PC-9 (cell line): ENCODE data around the gene DCAF6. TPM values are rescaled to one million over a fixed set of nuclear protein-coding genes. Genes with fewer than 3 reads are reported as not detected.

Source experiments
- BruUV-seq: library from RNA; stranded (reverse); fragments of 400-500 nt; replicated peaks from 2 replicates; lab custom pipeline; 2021; lab: Mats Ljungman, UMichigan
- CTCF ChIA-PET: fragments of 300-600 bp; sonication (Branson Sonifier 250); formaldehyde crosslinking; loops from one replicate; lab custom pipeline; 2022; ENCODE audit warnings: antibody characterized with exemption; lab: Charles Lee
- POLR2A ChIA-PET: fragments of 300-600 bp; sonication (Branson Sonifier 250); formaldehyde crosslinking; loops from one replicate; lab custom pipeline; 2022; ENCODE audit warnings: antibody characterized with exemption; ENCODE audit not compliant: unreplicated experiment; lab: Charles Lee
- DNase-seq, 2 experiments: peaks; one replicate each; pipeline versions ENCODE4 v3.0.0 to v3.0.0-alpha.2; 2015 to 2022; ENCODE audit warnings: mixed read lengths in 1 of 2
- H2AFZ ChIP-seq: fragments of 200-600 bp; sonication (generic); 2 replicates; pipeline ENCODE4 v1.8.1; 2017; ENCODE audit warnings: antibody characterized with exemption
- H3F3A ChIP-seq: fragments of 200-600 bp; sonication (generic); 2 replicates; pipeline ENCODE4 v1.8.1; 2017; ENCODE audit warnings: antibody characterized with exemption, mild to moderate bottlenecking, low read depth; ENCODE audit not compliant: insufficient read depth
- H3K27ac ChIP-seq: fragments of 200-600 bp; sonication (generic); 2 replicates; pipeline ENCODE4 v1.6.1; 2016; ENCODE audit warnings: mixed run types
- H3K27me3 ChIP-seq: fragments of 200-600 bp; sonication (generic); 2 replicates; pipeline ENCODE4 v1.6.1; 2016; ENCODE audit warnings: low read depth, mixed run types; ENCODE audit not compliant: insufficient read depth
- H3K36me3 ChIP-seq: fragments of 200-600 bp; sonication (generic); 2 replicates; pipeline ENCODE4 v1.6.1; 2016; ENCODE audit warnings: low read depth, mixed run types
- H3K4me1 ChIP-seq: fragments of 200-600 bp; sonication (generic); replicated peaks from 2 replicates; pipeline ENCODE4 v1.6.1; 2016; ENCODE audit warnings: mixed run types; ENCODE audit not compliant: insufficient read depth
- H3K4me2 ChIP-seq: fragments of 200-600 bp; sonication (generic); 2 replicates; pipeline ENCODE4 v1.6.1; 2017; ENCODE audit warnings: mixed run types
- H3K4me3 ChIP-seq: fragments of 200-600 bp; sonication (generic); 2 replicates; pipeline ENCODE4 v1.6.1; 2016; ENCODE audit warnings: mixed run types
- H3K79me2 ChIP-seq: fragments of 200-600 bp; sonication (generic); 2 replicates; pipeline ENCODE4 v1.6.1; 2017; ENCODE audit warnings: low read depth, mixed run types
- H3K9me2 ChIP-seq: fragments of 200-600 bp; sonication (generic); 2 replicates; pipeline ENCODE4 v1.8.1; 2017; ENCODE audit warnings: mild to moderate bottlenecking; ENCODE audit not compliant: insufficient read depth
- H3K9me3 ChIP-seq: fragments of 200-600 bp; sonication (generic); 2 replicates; pipeline ENCODE4 v1.8.1; 2016; ENCODE audit warnings: low read depth; ENCODE audit not compliant: insufficient read depth
- H4K20me1 ChIP-seq: fragments of 200-600 bp; sonication (generic); 2 replicates; pipeline ENCODE4 v1.8.1; 2017; ENCODE audit not compliant: insufficient read depth
- CTCF ChIP-seq: fragments of 200-600 bp; sonication (generic); conservative IDR thresholded peaks from 2 replicates; pipeline ENCODE4 v1.6.1; 2017; ENCODE audit warnings: mixed run types, antibody characterized with exemption, mild to moderate bottlenecking, moderate library complexity
- EZH2 ChIP-seq: fragments of 200-600 bp; sonication (generic); IDR thresholded peaks from 2 replicates; pipeline ENCODE4 v1.8.0; 2017; ENCODE audit warnings: antibody characterized with exemption, low read depth
- intact Hi-C: fragments of 100-400 bp; cut with micrococcal nuclease; formaldehyde crosslinking; loops from one replicate; pipeline ENCODE4 v1.10.0; 2022; ENCODE audit not compliant: unreplicated experiment
- total RNA-seq: library from RNA; stranded (reverse); gene quantifications from 2 replicates; pipeline ENCODE4 v1.2.3, GENCODE V29; 2021

The DCAF6 gene
- total RNA-seq, 1 experiment from 2014 or later = 77.4 TPM

GRCh38 chr1:168069384-168069783 is 132.9 kb downstream of the DCAF6 start:
- intact Hi-C loops = loop anchor here (5.0 kb wide), 1 partner anchor 37 kb away; no protein-coding TSS in a partner anchor
- H3F3A ChIP-seq = no peaks in the 10 kb centered on the region
- H2AFZ ChIP-seq = no peak overlapping the region
- no peaks in the 10 kb centered on the region for H3K27me3 ChIP-seq
- CTCF ChIA-PET = no interaction called here
- H3K36me3 ChIP-seq = peaks cover 25% of the 10 kb centered on the region
- no peak for TF ChIP-seq CTCF
- TF ChIP-seq EZH2 = no peak
- no TSS peak for BruUV-seq
- peaks cover 5% of the 10 kb centered on the region; the same call in 1 of the 2 replicates for H4K20me1 ChIP-seq
- no peak overlapping the region for H3K4me2 ChIP-seq
- POLR2A ChIA-PET = no interaction called here
- H3K9me2 ChIP-seq = no peaks in the 10 kb centered on the region; the same call in 1 of the 2 replicates
- H3K9me3 ChIP-seq = no peaks in the 10 kb centered on the region
- H3K79me2 ChIP-seq = no peaks in the 10 kb centered on the region
- no peaks in the 10 kb centered on the region for H3K4me1 ChIP-seq
- H3K27ac ChIP-seq = no peak overlapping the region
- no peak overlapping the region for H3K4me3 ChIP-seq
- DNase-seq = no peak

- 0 out of 2 replicates have a peak overlapping the region, but pooled peaks have one; percentile 5 for H3K27ac ChIP-seq
- BruUV-seq = no TSS peak
- peaks cover 13% of the 10 kb centered on the region; the same call in 1 of the 2 replicates for H3K36me3 ChIP-seq
- H3K4me3 ChIP-seq = no peak overlapping the region
- H4K20me1 ChIP-seq = no peaks in the 10 kb centered on the region
- H3K79me2 ChIP-seq = no peaks in the 10 kb centered on the region
- no peak for TF ChIP-seq EZH2
- no peak for TF ChIP-seq CTCF
- no peak overlapping the region for H2AFZ ChIP-seq
- DNase-seq = no peak
- H3K9me3 ChIP-seq = no peaks in the 10 kb centered on the region
- no peaks in the 10 kb centered on the region for H3K4me1 ChIP-seq
- H3K9me2 ChIP-seq = no peaks in the 10 kb centered on the region
- ChIA-PET CTCF (no interaction called here), POLR2A (no interaction called here)
- no peaks in the 10 kb centered on the region for H3K27me3 ChIP-seq
- peaks cover 18% of the 10 kb centered on the region; the same call in 1 of the 2 replicates for H3F3A ChIP-seq
- intact Hi-C loops = loop anchor here (5.0 to 10.0 kb wide), 5 partner anchors 58 to 675 kb away; partner anchors contain the start of genes GPR161 and SFT2D2
- H3K4me2 ChIP-seq = no peak overlapping the region
Observed at GRCh38 chr1:168079761-168080160, 143.3 kb downstream of the DCAF6 start.

GRCh38 chr1:168081373-168082007 is 145.0 kb downstream of the DCAF6 start:
- no peak for DNase-seq
- TF ChIP-seq CTCF (no peak), EZH2 (no peak)
- CTCF ChIA-PET = interaction anchor here (0.6 to 1.3 kb wide), 4 partner anchors 35 to 680 kb away, joined by 3 to 4 read pairs (median 4); no protein-coding TSS in a partner anchor
- Histone ChIP-seq H3K4me3 (no peak overlapping the region), H3K27ac (no peak overlapping the region), H3K36me3 (peaks cover 6% of the 10 kb centered on the region; the same call in 1 of the 2 replicates), H3K27me3 (no peaks in the 10 kb centered on the region), H3K9me2 (no peaks in the 10 kb centered on the region), H3K4me1 (no peaks in the 10 kb centered on the region), H2AFZ (no peak overlapping the region), H3K79me2 (no peaks in the 10 kb centered on the region), H3K9me3 (no peaks in the 10 kb centered on the region), H3F3A (peaks cover 18% of the 10 kb centered on the region; the same call in 1 of the 2 replicates), H3K4me2 (no peak overlapping the region), H4K20me1 (no peaks in the 10 kb centered on the region)
- POLR2A ChIA-PET = interaction anchor here (0.6 kb wide), 2 partner anchors 365 to 368 kb away, joined by 6 to 9 read pairs; no protein-coding TSS in a partner anchor
- intact Hi-C loops = loop anchor here (2.0 to 10.0 kb wide), 6 partner anchors 56 to 677 kb away; partner anchors contain the start of genes GPR161 and SFT2D2
- BruUV-seq = no TSS peak
